GM18868 (cell line): ENCODE measurements around the gene NOS1AP.

Source experiments
- ATAC-seq: cut with Tn5 transposase; IDR thresholded peaks from one replicate; pipeline ENCODE4 v1.9.1; 2021; ENCODE audit warnings: mild to moderate bottlenecking, moderate library complexity; ENCODE audit not compliant: unreplicated experiment

The NOS1AP gene

GRCh38 chr1:162380061-162380846 is 310.8 kb downstream of the NOS1AP start:
- no peak for ATAC-seq

GRCh38 chr1:162381383-162381782 is 311.9 kb downstream of the NOS1AP start, which contains the start of gene C1orf226:
TSS of gene C1orf226 (plus strand) at chr1:162381728. CDS start at chr1:162381902, 174 bp downstream.
- no peak for ATAC-seq

GRCh38 chr1:162381941-162382750 is 312.7 kb downstream of the NOS1AP start:
- no peak for ATAC-seq

GRCh38 chr1:162383091-162383490 is 313.6 kb downstream of the NOS1AP start:
- no peak for ATAC-seq

- no peak for ATAC-seq
Observed at GRCh38 chr1:162383516-162383915, 314.0 kb downstream of the NOS1AP start.

- no peak for ATAC-seq
Observed at GRCh38 chr1:162384116-162384515, 314.6 kb downstream of the NOS1AP start.

- no peak for ATAC-seq
Observed at GRCh38 chr1:162384601-162385279, 315.2 kb downstream of the NOS1AP start.

- ATAC-seq: no peak
Observed at GRCh38 chr1:162385280-162385623, 315.8 kb downstream of the NOS1AP start.

- ATAC-seq: no peak
Observed at GRCh38 chr1:162385702-162386101, 316.2 kb downstream of the NOS1AP start.

GRCh38 chr1:162386292-162387225 is 317.1 kb downstream of the NOS1AP start:
- no peak for ATAC-seq

GRCh38 chr1:162387226-162388082 is 318.0 kb downstream of the NOS1AP start:
- ATAC-seq: no peak

GRCh38 chr1:162388083-162388594 is 318.6 kb downstream of the NOS1AP start:
- ATAC-seq: no peak

GRCh38 chr1:162388615-162389014 is 319.1 kb downstream of the NOS1AP start:
- ATAC-seq: no peak

GRCh38 chr1:162389021-162389818 is 319.7 kb downstream of the NOS1AP start:
- ATAC-seq: no peak

- ATAC-seq: no peak
Observed at GRCh38 chr1:162389971-162390370, 320.5 kb downstream of the NOS1AP start.

GRCh38 chr1:162390396-162391185 is 321.1 kb downstream of the NOS1AP start:
- no peak for ATAC-seq

- ATAC-seq: no peak
Observed at GRCh38 chr1:162391790-162392563, 322.5 kb downstream of the NOS1AP start.
